Measurements from ENCODE around the gene ROCK2. TPM values are rescaled to one million over a fixed set of nuclear protein-coding genes. Genes with fewer than 3 reads are reported as not detected.

Gene ROCK2
- total RNA-seq, 1 donor from 2014 or later = 45.1 TPM

DNA sequence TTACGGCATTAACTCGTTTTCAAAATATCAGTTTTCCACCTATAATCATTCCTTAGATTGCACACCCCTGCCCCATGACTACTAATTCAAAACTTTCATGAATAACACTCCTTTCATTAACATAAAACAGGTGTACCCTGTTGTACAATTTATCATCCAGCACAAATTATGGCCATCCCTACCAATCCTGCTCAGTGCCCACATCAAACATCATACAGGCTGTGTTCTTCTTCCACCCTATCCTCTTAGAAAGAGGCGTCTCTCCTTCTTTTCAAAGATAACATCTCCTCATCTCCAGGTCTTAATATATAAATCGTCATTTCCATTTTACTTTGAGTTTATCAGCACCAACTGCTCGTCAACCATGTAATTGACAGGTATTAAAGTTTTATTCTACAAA lies 121.6 kb downstream of the ROCK2 start:
- DNase-seq (ENCODE audit: low read depth) = no peak
- H3K4me1 ChIP-seq (ENCODE audit: insufficient read depth, low read length) = no peaks in the 10 kb centered on the region
- Mint-ChIP-seq H3K27me3 (ENCODE audit: low read depth, unreplicated experiment) (no peaks in the 10 kb centered on the region), H3K9me3 (ENCODE audit: unreplicated experiment) (peaks cover 2% of the 10 kb centered on the region), H3K4me3 (ENCODE audit: unreplicated experiment) (no peak overlapping the region), H3K4me1 (ENCODE audit: low read depth, unreplicated experiment) (no peaks in the 10 kb centered on the region), H3K27ac (ENCODE audit: unreplicated experiment) (no peak overlapping the region), H3K36me3 (ENCODE audit: low read depth, unreplicated experiment) (peaks cover 10% of the 10 kb centered on the region)
- H3K4me2 ChIP-seq (ENCODE audit: low read length) = no peak overlapping the region
- no peaks in the 10 kb centered on the region for H3K27me3 ChIP-seq (ENCODE audit: insufficient read depth, low read length)
- H3K79me2 ChIP-seq (ENCODE audit: insufficient read depth, low read length) = peaks cover 4% of the 10 kb centered on the region
- no peak overlapping the region for H3K4me3 ChIP-seq (ENCODE audit: insufficient read depth, low read depth, low read length)
- no peak for FAIRE-seq
- H3K9me3 ChIP-seq (ENCODE audit: insufficient read depth, low read depth, low read length) = no peaks in the 10 kb centered on the region
- H2AFZ ChIP-seq (ENCODE audit: low read depth, low read length) = no peak overlapping the region
- H3K27ac ChIP-seq (ENCODE audit: low read depth, low read length) = no peak overlapping the region
- TF ChIP-seq, protein P1, sequence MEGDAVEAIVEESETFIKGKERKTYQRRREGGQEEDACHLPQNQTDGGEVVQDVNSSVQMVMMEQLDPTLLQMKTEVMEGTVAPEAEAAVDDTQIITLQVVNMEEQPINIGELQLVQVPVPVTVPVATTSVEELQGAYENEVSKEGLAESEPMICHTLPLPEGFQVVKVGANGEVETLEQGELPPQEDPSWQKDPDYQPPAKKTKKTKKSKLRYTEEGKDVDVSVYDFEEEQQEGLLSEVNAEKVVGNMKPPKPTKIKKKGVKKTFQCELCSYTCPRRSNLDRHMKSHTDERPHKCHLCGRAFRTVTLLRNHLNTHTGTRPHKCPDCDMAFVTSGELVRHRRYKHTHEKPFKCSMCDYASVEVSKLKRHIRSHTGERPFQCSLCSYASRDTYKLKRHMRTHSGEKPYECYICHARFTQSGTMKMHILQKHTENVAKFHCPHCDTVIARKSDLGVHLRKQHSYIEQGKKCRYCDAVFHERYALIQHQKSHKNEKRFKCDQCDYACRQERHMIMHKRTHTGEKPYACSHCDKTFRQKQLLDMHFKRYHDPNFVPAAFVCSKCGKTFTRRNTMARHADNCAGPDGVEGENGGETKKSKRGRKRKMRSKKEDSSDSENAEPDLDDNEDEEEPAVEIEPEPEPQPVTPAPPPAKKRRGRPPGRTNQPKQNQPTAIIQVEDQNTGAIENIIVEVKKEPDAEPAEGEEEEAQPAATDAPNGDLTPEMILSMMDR (IDR thresholded peaks at IDR 0.05; ENCODE audit: insufficient read depth, low read depth, low read length) = no peak
- TF ChIP-seq EZH2 (IDR thresholded peaks at IDR 0.05; ENCODE audit: insufficient read depth, low read length) = no peak
- H3K9ac ChIP-seq (ENCODE audit: low read length) = no peak overlapping the region
- peaks cover 11% of the 10 kb centered on the region for H3K36me3 ChIP-seq (ENCODE audit: insufficient read depth, low read length)
- H4K20me1 ChIP-seq (ENCODE audit: insufficient read depth, low read length) = no peaks in the 10 kb centered on the region

- no peaks in the 10 kb centered on the region for H3K4me1 ChIP-seq (ENCODE audit: insufficient read depth, low read length)
- no peak overlapping the region for H3K9ac ChIP-seq (ENCODE audit: low read length)
- H3K27ac ChIP-seq (ENCODE audit: low read depth, low read length) = no peak overlapping the region
- no peak overlapping the region for H3K4me3 Mint-ChIP-seq (ENCODE audit: unreplicated experiment)
- H2AFZ ChIP-seq (ENCODE audit: low read depth, low read length) = no peak overlapping the region
- H3K27me3 Mint-ChIP-seq (ENCODE audit: low read depth, unreplicated experiment) = no peaks in the 10 kb centered on the region
- H3K9me3 Mint-ChIP-seq (ENCODE audit: unreplicated experiment) = peaks cover 2% of the 10 kb centered on the region
- FAIRE-seq (no peak), DNase-seq (ENCODE audit: low read depth) (no peak)
- H3K36me3 Mint-ChIP-seq (ENCODE audit: low read depth, unreplicated experiment) = peaks cover 12% of the 10 kb centered on the region
- no peaks in the 10 kb centered on the region for H3K27me3 ChIP-seq (ENCODE audit: insufficient read depth, low read length)
- H3K36me3 ChIP-seq (ENCODE audit: insufficient read depth, low read length) = peaks cover 11% of the 10 kb centered on the region
- no peak for TF ChIP-seq EZH2 (IDR thresholded peaks at IDR 0.05; ENCODE audit: insufficient read depth, low read length)
- TF ChIP-seq, protein P1 (IDR thresholded peaks at IDR 0.05; ENCODE audit: insufficient read depth, low read depth, low read length) = no peak
- no peak overlapping the region for H3K27ac Mint-ChIP-seq (ENCODE audit: unreplicated experiment)
- H3K79me2 ChIP-seq (ENCODE audit: insufficient read depth, low read length) = peaks cover 4% of the 10 kb centered on the region
- H4K20me1 ChIP-seq (ENCODE audit: insufficient read depth, low read length) = no peaks in the 10 kb centered on the region
- H3K4me2 ChIP-seq (ENCODE audit: low read length) = no peak overlapping the region
- H3K9me3 ChIP-seq (ENCODE audit: insufficient read depth, low read depth, low read length) = no peaks in the 10 kb centered on the region
- no peaks in the 10 kb centered on the region for H3K4me1 Mint-ChIP-seq (ENCODE audit: low read depth, unreplicated experiment)
- no peak overlapping the region for H3K4me3 ChIP-seq (ENCODE audit: insufficient read depth, low read depth, low read length)
Measured at GRCh38 chr2:11220445-11220844, 124.0 kb downstream of the ROCK2 start.

DNA sequence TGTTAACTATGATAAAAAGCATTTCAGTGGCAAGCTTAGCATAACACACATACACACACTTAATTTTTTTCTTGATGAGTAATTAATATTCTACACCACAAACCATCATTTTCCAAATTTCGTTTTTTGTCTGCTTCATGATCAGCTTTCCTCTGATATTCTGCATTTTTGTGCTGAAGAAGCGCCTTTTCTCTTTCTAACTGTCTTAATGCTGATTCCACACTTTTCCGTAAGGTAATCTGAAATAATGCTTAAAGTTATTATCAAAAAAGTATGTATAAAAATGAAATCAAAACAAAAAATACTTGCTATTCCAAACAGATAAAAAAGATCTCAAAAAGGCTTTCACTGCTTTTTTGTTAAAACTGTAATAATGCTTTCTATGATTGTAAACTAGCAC lies 129.0 kb downstream of the ROCK2 start:
- peaks cover 18% of the 10 kb centered on the region for H3K36me3 Mint-ChIP-seq (ENCODE audit: low read depth, unreplicated experiment)

More for the DNA sequence above, 129.0 kb downstream of the ROCK2 start:
- Histone ChIP-seq H3K36me3 (ENCODE audit: insufficient read depth, low read length) (peaks cover 22% of the 10 kb centered on the region), H3K27me3 (ENCODE audit: insufficient read depth, low read length) (no peaks in the 10 kb centered on the region), H3K27ac (ENCODE audit: low read depth, low read length) (no peak overlapping the region), H3K9ac (ENCODE audit: low read length) (no peak overlapping the region), H2AFZ (ENCODE audit: low read depth, low read length) (no peak overlapping the region), H4K20me1 (ENCODE audit: insufficient read depth, low read length) (peaks cover 13% of the 10 kb centered on the region), H3K4me2 (ENCODE audit: low read length) (no peak overlapping the region), H3K79me2 (ENCODE audit: insufficient read depth, low read length) (no peaks in the 10 kb centered on the region), H3K4me1 (ENCODE audit: insufficient read depth, low read length) (peaks cover 4% of the 10 kb centered on the region), H3K9me3 (ENCODE audit: insufficient read depth, low read depth, low read length) (no peaks in the 10 kb centered on the region), H3K4me3 (ENCODE audit: insufficient read depth, low read depth, low read length) (no peak overlapping the region)
- H3K9me3 Mint-ChIP-seq (ENCODE audit: unreplicated experiment) = peaks cover 2% of the 10 kb centered on the region
- TF ChIP-seq EZH2 (IDR thresholded peaks at IDR 0.05; ENCODE audit: insufficient read depth, low read length) = no peak
- TF ChIP-seq, protein P1 (IDR thresholded peaks at IDR 0.05; ENCODE audit: insufficient read depth, low read depth, low read length) = no peak
- H3K27me3 Mint-ChIP-seq (ENCODE audit: low read depth, unreplicated experiment) = no peaks in the 10 kb centered on the region
- no peak overlapping the region for H3K4me3 Mint-ChIP-seq (ENCODE audit: unreplicated experiment)
- peaks cover 11% of the 10 kb centered on the region for H3K4me1 Mint-ChIP-seq (ENCODE audit: low read depth, unreplicated experiment)
- no peak overlapping the region for H3K27ac Mint-ChIP-seq (ENCODE audit: unreplicated experiment)
- DNase-seq (ENCODE audit: low read depth) (no peak), FAIRE-seq (no peak)
